ENCODE measurements around the gene PYGL. TPM values are rescaled to one million over a fixed set of nuclear protein-coding genes. Genes with fewer than 3 reads are reported as not detected.

Gene PYGL
- total and polyA plus RNA-seq, 2 donors from 2014 or later, result 12.3 to 40.3 TPM

GRCh38 chr14:50906326-50907065, 37.8 kb downstream of the PYGL start:
- H3K36me3 ChIP-seq (ENCODE audit: control insufficient read depth in 2 of 3, insufficient read depth in 3 of 3, low read length in 3 of 3), result peaks cover 0 to 8% (median 3%) of the 10 kb centered on the region in 3 donors
- DNase-seq (no peak), FAIRE-seq (no peak)
- H3K27me3 ChIP-seq (ENCODE audit: control insufficient read depth, insufficient read depth, low read length), result no peaks in the 10 kb centered on the region
- no peak overlapping the region for H3K27ac ChIP-seq (ENCODE audit: low read depth in 2 of 2, low read length in 2 of 2)
- no peak overlapping the region for H3K9ac ChIP-seq (ENCODE audit: low read length in 3 of 3)
- no peaks in the 10 kb centered on the region for H3K4me1 ChIP-seq (ENCODE audit: control insufficient read depth in 2 of 3, insufficient read depth in 2 of 3, low read depth in 1 of 3, low read length in 3 of 3)
- no peaks in the 10 kb centered on the region for H3K9me3 ChIP-seq (ENCODE audit: control insufficient read depth in 2 of 3, insufficient read depth in 1 of 3, low read length in 3 of 3)
- H3K4me3 ChIP-seq (ENCODE audit: low read length in 3 of 3), result no peak overlapping the region
- TF ChIP-seq, protein P1, sequence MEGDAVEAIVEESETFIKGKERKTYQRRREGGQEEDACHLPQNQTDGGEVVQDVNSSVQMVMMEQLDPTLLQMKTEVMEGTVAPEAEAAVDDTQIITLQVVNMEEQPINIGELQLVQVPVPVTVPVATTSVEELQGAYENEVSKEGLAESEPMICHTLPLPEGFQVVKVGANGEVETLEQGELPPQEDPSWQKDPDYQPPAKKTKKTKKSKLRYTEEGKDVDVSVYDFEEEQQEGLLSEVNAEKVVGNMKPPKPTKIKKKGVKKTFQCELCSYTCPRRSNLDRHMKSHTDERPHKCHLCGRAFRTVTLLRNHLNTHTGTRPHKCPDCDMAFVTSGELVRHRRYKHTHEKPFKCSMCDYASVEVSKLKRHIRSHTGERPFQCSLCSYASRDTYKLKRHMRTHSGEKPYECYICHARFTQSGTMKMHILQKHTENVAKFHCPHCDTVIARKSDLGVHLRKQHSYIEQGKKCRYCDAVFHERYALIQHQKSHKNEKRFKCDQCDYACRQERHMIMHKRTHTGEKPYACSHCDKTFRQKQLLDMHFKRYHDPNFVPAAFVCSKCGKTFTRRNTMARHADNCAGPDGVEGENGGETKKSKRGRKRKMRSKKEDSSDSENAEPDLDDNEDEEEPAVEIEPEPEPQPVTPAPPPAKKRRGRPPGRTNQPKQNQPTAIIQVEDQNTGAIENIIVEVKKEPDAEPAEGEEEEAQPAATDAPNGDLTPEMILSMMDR (IDR thresholded peaks at IDR 0.05; ENCODE audit: borderline replicate concordance, extremely low read depth, insufficient read depth), result no peak
- intact Hi-C loops (cut with DNase I), result no loop called here

GRCh38 chr14:50904719-50905118, 39.6 kb downstream of the PYGL start:
- intact Hi-C loops (cut with DNase I), result no loop called here
- no peak overlapping the region for H3K27ac ChIP-seq (ENCODE audit: low read depth in 2 of 2, low read length in 2 of 2)
- H3K9ac ChIP-seq (ENCODE audit: low read length in 3 of 3), result no peak overlapping the region
- TF ChIP-seq, protein P1 (IDR thresholded peaks at IDR 0.05; ENCODE audit: borderline replicate concordance, extremely low read depth, insufficient read depth), result no peak
- H3K27me3 ChIP-seq (ENCODE audit: control insufficient read depth, insufficient read depth, low read length), result no peaks in the 10 kb centered on the region
- no peak for FAIRE-seq
- no peak overlapping the region for H3K4me3 ChIP-seq (ENCODE audit: low read length in 3 of 3)
- no peaks in the 10 kb centered on the region for H3K9me3 ChIP-seq (ENCODE audit: control insufficient read depth in 2 of 3, insufficient read depth in 1 of 3, low read length in 3 of 3)
- no peaks in the 10 kb centered on the region for H3K4me1 ChIP-seq (ENCODE audit: control insufficient read depth in 2 of 3, insufficient read depth in 2 of 3, low read depth in 1 of 3, low read length in 3 of 3)
- no peak for DNase-seq
- peaks cover 0 to 7% (median 0%) of the 10 kb centered on the region in 3 donors for H3K36me3 ChIP-seq (ENCODE audit: control insufficient read depth in 2 of 3, insufficient read depth in 3 of 3, low read length in 3 of 3)

GRCh38 chr14:50901361-50901760, 42.9 kb downstream of the PYGL start:
- Histone ChIP-seq H3K9me3 (ENCODE audit: control insufficient read depth in 2 of 3, insufficient read depth in 1 of 3, low read length in 3 of 3) (no peaks in the 10 kb centered on the region), H3K9ac (ENCODE audit: low read length in 3 of 3) (no peak overlapping the region), H3K27me3 (ENCODE audit: control insufficient read depth, insufficient read depth, low read length) (no peaks in the 10 kb centered on the region), H3K4me3 (ENCODE audit: low read length in 3 of 3) (no peak overlapping the region), H3K36me3 (ENCODE audit: control insufficient read depth in 2 of 3, insufficient read depth in 3 of 3, low read length in 3 of 3) (no peaks in the 10 kb centered on the region), H3K4me1 (ENCODE audit: control insufficient read depth in 2 of 3, insufficient read depth in 2 of 3, low read depth in 1 of 3, low read length in 3 of 3) (no peaks in the 10 kb centered on the region), H3K27ac (ENCODE audit: low read depth in 2 of 2, low read length in 2 of 2) (no peak overlapping the region)
- TF ChIP-seq, protein P1 (IDR thresholded peaks at IDR 0.05; ENCODE audit: borderline replicate concordance, extremely low read depth, insufficient read depth), result no peak
- no peak for DNase-seq
- intact Hi-C loops (cut with DNase I), result no loop called here
- no peak for FAIRE-seq

All from kidney (tissue), 14 donors.